ENCODE results near the gene ARHGAP15.

ARHGAP15 gene

GRCh38 chr2:143493339-143493738 is 364.1 kb downstream of the ARHGAP15 start:
- DNase-seq (ENCODE audit: low read depth), result no peak
- H3K4me3 ChIP-seq (ENCODE audit: control insufficient read depth, low read depth, low read length), result no peak overlapping the region
- TF ChIP-seq, protein P1, sequence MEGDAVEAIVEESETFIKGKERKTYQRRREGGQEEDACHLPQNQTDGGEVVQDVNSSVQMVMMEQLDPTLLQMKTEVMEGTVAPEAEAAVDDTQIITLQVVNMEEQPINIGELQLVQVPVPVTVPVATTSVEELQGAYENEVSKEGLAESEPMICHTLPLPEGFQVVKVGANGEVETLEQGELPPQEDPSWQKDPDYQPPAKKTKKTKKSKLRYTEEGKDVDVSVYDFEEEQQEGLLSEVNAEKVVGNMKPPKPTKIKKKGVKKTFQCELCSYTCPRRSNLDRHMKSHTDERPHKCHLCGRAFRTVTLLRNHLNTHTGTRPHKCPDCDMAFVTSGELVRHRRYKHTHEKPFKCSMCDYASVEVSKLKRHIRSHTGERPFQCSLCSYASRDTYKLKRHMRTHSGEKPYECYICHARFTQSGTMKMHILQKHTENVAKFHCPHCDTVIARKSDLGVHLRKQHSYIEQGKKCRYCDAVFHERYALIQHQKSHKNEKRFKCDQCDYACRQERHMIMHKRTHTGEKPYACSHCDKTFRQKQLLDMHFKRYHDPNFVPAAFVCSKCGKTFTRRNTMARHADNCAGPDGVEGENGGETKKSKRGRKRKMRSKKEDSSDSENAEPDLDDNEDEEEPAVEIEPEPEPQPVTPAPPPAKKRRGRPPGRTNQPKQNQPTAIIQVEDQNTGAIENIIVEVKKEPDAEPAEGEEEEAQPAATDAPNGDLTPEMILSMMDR (IDR thresholded peaks at IDR 0.05; ENCODE audit: control insufficient read depth, insufficient read depth, low read depth, low read length, missing control alignments), result no peak

- TF ChIP-seq, protein P1 (IDR thresholded peaks at IDR 0.05; ENCODE audit: control insufficient read depth, insufficient read depth, low read depth, low read length, missing control alignments), result no peak
- DNase-seq (ENCODE audit: low read depth), result no peak
These were observed 368.5 kb downstream of the ARHGAP15 start for GRCh38 chr2:143497726-143498125.

GRCh38 chr2:143498496-143498895 is 369.3 kb downstream of the ARHGAP15 start:
- TF ChIP-seq, protein P1 (IDR thresholded peaks at IDR 0.05; ENCODE audit: control insufficient read depth, insufficient read depth, low read depth, low read length, missing control alignments), result no peak
- DNase-seq (ENCODE audit: low read depth), result no peak
- H3K4me3 ChIP-seq (ENCODE audit: control insufficient read depth, low read depth, low read length), result no peak overlapping the region

More at GRCh38 chr2:143497726-143498125, 368.5 kb downstream of the ARHGAP15 start:
- H3K4me3 ChIP-seq (ENCODE audit: control insufficient read depth, low read depth, low read length), result no peak overlapping the region

GRCh38 chr2:143499061-143499460 is 369.8 kb downstream of the ARHGAP15 start:
- TF ChIP-seq, protein P1 (IDR thresholded peaks at IDR 0.05; ENCODE audit: control insufficient read depth, insufficient read depth, low read depth, low read length, missing control alignments), result no peak
- DNase-seq (ENCODE audit: low read depth), result no peak
- H3K4me3 ChIP-seq (ENCODE audit: control insufficient read depth, low read depth, low read length), result no peak overlapping the region

GRCh38 chr2:143501106-143501676 is 372.0 kb downstream of the ARHGAP15 start:
- TF ChIP-seq, protein P1 (IDR thresholded peaks at IDR 0.05; ENCODE audit: control insufficient read depth, insufficient read depth, low read depth, low read length, missing control alignments), result no peak
- no peak overlapping the region for H3K4me3 ChIP-seq (ENCODE audit: control insufficient read depth, low read depth, low read length)
- no peak for DNase-seq (ENCODE audit: low read depth)

DNA sequence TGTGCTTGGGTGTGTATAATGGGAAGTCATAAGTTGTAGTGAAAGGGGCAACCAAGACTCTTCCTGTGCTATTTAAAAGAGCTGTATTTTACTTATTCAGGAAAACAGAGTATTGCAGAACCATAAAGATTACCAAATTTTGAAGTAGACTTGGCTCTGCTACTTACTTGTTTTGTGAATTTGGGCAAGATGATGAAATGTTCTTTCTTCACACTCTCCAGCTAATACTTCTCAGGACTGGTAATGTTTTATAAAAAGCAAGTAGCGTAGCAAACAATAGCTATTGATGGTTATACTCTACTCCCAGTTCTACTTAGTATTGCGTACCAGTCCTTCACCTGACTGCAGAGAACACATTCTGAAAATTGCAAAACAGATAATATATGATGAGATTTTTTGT is 374.1 kb downstream of the ARHGAP15 start:
- H3K4me3 ChIP-seq (ENCODE audit: control insufficient read depth, low read depth, low read length), result no peak overlapping the region
- DNase-seq (ENCODE audit: low read depth), result no peak
- TF ChIP-seq, protein P1 (IDR thresholded peaks at IDR 0.05; ENCODE audit: control insufficient read depth, insufficient read depth, low read depth, low read length, missing control alignments), result no peak

Data from AG09309 (cell line).